ENCODE results near the gene CYP1A2.
A peak's percentile ranks its signal among the peaks of the same experiment; 100 is the strongest.
"Not testable (repeated sequence)": the region's sequence is repeated elsewhere in the genome, so short reads cannot be mapped to it uniquely, and the experiment has no call there.

Gene CYP1A2

DNA sequence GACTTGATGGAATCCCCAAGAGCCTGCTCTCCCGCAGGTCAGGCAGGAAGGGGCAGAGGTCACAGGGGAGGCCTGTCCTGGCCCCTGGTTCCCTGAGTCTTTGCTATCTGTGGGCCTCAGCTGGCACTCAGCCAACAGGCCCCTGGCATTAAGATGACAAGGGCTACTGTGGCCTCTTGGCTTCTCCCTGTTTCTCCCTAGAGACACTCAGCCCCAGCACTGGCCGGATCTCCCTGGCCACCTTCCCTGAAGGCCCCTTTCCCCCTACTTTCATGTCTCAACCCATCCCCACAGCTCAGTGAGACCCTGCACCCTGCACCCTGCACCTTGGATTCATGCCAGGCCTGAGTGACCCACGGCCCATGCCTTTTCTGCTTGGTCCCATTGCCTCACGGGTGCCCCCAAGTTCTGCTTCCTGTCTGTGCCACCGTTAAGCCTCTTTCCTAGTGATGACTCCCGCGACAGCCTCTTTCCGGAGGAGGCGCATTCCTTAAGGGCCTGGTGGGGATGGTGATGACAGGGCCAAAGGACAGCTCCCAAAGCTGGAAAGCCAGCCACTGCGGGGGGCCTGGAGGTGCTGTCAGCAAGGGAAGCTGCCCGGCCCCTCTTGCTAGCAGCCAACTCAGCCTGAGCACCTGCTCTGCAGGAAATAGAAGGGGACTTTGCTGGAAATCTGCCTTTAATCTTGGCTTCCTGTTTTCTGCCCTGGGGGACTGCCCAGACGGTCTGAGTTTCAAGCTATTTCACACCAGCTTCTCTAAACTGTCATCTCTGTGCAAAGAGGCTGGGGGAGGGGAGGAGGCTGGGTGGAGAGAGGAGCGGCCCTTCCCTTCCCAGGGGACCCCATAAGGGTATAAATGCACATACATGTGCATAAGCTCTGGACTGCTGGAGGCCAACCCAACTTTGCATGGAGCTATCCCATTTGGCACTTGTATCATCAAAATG is 28.4 kb downstream of the CYP1A2 start:
- no peak for DNase-seq (ENCODE audit: low read depth in 2 of 2)

DNA sequence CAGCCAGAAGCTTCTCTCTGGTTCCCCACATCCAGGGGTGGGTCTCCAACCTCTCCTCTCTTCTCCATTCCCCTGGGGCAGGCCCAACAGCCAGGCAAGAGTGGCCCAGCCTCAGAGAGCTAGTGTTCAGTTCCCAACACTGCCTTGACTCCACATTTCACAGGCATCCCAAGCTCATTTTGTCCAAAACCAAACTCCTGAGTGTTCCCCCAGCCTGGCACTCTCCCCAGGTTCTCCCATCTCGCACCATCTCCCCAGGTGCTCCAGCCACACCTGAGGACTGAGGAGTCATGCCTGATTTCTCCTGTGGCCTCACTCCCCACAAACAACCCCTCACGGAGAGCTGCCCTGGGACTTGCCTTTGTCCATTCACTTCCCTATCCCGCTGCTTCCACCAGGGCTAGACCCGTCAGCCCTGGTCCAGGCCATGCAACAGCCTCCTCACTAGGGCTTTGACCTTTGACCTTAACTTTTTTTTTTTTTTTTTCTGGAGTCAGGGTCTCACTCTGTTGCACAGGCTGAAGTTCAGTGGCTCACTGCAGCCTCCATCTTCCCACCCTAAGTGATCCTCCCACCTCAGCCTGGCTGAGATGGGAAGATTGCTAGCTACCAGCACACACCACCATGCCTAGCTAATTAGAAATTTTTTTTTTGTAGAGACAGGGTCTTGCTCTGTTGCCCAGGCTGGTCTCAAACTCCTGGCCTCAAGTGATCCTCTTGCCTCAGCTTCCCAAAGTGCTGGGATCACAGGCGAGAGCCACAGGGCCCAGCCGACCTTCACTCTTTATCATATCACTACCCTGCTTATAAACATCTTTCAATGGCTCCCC is 29.3 kb downstream of the CYP1A2 start:
- DNase-seq (ENCODE audit: low read depth in 2 of 2), result no peak

DNA sequence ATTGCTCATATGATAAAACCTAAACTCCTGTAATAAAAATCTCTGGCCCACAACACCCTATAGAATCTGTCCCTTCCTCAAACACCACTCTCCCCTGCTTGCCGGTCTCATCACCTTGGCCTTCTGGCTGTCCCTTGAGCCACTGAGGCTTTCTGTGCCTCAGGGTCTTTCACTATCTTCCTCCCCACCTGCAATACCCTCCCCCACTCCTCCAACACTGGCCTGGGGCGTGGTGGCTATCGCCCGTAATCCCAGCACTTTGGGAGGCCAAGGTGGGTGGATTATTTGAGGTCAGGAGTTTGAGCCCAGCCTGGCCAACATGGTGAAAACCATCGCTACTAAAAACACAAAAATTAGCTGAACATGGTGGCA is 29.9 kb downstream of the CYP1A2 start:
- DNase-seq (ENCODE audit: low read depth in 2 of 2), result no peak

DNA sequence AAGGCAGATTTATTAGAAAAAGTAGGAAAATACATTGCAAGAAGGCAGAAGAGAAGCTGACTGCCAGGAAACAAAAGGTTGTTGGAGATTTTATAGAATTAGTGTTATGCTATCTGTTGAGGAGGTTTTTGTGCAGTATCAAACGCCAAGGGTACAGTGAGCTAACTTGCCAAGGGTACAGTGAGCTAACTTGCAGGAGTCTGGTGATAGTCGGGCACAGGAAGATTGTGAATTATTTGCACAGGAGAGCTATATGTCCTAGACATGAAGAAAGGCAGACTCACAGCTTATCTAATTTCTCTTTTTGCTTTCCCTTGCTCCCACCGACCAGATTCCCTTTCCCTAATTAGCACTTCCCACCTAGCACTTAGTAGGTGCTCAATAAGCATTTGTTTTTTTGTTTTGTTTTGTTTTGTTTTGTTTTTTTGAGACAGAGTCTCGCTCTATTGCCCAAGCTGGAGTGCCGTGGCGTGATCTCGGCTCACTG is 30.6 kb downstream of the CYP1A2 start:
- DNase-seq (ENCODE audit: low read depth in 2 of 2), result no peak

DNA sequence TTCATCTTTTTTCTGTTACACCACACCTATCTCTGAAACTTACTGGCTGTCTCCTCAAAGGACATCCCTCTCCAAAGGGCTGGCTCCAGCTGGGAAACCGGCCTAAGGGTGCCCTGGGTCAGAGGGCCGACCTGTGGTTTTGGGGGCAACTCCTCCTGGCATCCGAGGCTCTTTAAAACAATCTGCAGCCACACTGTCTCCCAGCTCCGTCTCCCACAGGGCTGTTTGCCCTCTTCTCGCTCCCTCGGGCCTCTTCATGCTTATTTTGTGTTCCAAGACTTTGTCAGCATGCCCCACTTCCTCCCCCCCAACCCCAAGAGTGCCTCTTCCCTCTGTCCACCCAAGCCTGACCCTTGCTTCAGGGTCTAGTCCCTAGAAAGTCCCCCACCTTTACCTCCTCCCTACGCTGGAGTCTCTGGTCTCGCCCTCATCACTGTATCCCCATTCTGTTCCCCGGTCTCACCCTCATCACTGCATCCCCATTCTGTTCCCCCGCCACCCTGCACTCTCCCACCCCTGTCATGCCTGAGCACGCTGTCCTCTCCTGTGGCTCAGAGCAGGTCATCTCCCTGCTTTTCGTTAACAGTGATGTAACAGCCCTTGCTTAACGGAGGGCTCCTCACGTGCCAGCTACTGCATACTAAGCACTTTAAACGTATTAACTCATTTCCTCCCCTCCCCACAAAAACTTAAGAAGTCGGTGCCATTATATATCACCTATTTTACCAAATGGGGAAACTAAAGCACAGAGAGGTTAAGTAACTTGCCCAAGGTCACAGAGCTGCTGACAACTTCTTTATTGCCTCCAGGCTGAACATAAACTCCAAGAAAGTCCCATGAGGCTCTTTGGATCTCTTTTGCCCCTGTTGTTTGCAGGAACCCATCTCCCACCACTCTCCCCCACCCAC is 32.1 kb downstream of the CYP1A2 start:
- no peak for DNase-seq (ENCODE audit: low read depth in 2 of 2)

DNA sequence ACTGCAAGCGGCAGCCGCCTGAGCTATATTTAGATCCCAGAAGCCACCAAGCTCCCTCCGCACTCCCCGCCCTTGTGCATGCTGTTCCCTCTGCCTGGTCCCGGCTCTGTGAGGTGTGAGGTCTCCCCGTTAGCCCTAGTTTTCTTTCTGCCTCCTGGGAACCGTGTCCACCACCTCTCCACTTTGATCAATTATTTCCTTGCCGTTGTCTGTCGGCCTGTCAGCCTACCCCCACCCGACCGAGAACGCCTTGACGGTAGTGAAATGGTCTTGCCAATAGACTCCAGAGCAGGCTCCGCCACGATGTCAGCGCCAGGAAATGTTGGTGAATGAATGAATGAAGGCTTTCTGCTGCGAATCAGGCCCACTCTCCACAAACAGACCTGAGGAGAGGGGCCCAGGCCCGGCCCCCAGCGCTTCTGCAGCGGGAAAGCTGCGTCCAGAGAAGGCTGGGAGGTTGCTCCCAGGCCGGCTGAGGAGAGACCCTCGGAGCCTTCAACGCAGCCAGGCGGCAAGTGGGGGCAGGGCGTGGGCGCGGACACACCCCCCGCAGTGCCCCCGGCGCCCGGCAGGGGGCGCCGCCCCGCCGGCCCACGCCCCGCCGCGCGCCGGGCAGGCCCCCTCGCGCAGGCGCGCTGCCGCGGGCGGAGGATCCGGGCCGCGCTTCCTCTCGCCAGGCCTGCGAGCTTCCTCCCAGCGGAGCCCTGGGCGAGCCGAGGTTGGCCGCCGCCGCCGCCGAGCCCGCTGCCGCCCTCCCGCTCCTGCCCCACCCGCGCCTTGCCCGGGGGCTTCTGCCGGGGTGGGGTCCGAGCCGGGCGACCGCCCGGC is 33.0 kb downstream of the CYP1A2 start, which contains the start of gene CSK:
CSK (plus strand) TSS at position 650 of the 828 bp plus-strand sequence. CDS start 16,218 bp downstream, outside the sequence.
- peak; percentile 49 to 61 for DNase-seq (ENCODE audit: low read depth in 2 of 2)

DNA sequence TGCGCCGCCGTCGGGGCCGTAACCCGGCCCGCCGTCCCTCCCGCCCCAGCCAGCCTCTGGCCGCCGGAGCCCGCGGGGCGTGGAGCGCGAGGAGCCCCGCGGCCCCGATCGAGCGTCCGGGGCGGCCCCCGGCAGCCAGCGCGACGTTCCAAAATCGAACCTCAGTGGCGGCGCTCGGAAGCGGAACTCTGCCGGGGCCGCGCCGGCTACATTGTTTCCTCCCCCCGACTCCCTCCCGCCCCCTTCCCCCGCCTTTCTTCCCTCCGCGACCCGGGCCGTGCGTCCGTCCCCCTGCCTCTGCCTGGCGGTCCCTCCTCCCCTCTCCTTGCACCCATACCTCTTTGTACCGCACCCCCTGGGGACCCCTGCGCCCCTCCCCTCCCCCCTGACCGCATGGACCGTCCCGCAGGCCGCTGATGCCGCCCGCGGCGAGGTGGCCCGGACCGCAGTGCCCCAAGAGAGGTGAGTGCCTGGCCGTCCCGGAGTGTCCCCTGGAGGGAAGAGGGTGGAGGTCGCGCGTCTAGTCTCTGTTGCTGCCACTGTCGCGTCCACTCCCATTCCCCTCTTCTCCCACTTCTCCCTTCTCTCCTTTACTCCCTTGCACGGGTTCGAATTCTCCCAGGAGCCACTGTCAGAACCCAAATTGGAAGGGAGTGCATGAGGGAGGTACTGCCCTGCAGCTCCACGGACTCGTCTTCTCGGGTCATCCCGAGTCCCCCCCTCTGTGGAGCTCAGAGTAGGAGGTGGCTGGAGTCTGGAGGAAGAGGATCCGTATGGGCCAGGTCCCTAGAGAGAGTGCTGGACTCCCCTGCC is 33.8 kb downstream of the CYP1A2 start:
- no peak for DNase-seq (ENCODE audit: low read depth in 2 of 2)

DNA sequence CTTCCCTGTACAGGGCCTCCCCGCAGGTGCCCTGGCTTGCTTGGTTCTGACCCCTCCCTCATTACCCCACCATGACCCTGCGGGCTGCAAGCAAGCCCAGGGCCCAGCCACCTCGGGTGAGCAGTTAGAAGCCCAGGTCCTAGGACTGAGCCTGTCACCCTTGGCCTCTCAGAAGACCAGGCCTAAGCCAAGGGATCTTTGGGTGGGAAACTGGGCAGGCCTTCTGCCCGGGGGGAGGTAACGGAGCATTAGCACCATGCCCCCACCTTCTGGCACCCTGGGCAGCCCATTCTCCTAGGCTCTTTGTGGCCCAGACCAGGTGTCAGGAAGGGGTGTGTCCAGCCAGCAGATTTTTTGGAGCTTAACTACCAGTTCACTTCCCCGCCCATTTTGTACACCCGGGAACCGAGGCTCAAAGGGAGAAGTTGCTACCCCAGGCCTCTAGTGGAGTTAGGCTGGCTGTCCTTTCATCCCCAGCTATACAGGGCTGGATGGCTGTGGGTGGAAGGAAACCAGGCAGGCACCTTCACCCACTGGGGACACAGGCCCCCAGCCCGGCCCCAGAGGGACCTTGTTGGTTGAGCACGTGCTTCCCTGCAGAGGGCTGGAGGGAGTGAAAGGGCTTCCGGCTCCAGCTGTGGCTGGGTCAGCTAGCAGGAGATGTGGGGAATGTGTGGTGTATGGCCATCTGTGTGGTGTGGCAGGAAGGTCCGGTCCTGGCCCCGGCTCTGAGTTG is 34.6 kb downstream of the CYP1A2 start:
- DNase-seq (ENCODE audit: low read depth in 2 of 2), result no peak

DNA sequence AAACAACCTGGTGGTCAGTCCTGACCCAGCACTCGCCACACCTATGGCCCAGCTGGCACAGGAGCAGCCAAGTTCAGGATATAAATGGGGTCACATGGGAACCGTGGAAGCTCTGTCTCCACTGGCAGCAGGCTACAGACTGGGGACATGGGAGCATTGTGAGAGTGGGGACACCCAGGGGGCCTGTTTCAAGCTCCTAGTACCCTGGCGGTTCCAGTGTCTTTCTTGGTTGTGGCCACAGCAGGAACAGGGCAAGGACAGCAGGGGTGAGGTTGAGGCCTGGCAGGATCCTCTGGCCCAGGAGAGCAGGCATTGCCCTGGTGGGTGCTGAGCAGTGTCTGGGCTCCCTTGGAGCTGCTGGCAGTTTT is 35.1 kb downstream of the CYP1A2 start:
- no peak for DNase-seq (ENCODE audit: low read depth in 2 of 2)

DNA sequence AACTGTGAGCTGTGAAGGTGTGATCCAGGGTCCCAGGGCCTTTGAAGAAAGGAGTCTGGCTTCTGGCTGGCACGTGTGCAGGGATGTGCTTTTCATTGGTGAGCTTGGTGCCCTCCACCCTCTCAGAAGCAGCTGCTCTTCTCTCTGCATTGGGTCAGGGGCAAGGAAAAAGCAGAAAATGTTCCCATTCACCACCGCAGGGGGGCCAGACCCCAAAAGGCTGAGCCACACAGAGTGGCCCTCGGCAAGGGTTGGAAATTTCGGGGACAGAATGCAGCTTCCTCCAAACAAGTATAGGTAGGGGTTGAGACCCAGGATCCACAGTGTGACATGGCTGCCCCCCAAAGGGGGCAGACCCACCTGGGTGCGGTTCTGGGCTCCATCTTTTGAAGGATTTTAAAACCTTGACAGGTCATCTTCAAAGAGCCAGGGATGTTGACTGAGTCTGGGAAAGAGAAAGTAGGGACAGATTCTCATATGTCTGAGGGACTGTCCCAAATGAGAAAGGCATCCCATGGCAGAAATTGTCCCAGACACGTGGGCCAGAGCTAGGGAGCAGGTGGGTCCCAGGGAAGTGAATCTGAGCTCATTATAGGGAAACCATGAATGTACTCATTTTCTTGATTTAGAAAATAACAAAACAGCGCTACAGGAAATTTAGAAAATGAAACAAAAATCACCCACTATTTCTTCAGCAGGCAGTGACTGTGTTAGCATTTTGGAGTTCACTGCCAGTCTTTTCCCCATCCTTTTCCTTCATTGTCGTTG is 36.0 kb downstream of the CYP1A2 start:
- no peak for DNase-seq (ENCODE audit: low read depth in 2 of 2)

DNA sequence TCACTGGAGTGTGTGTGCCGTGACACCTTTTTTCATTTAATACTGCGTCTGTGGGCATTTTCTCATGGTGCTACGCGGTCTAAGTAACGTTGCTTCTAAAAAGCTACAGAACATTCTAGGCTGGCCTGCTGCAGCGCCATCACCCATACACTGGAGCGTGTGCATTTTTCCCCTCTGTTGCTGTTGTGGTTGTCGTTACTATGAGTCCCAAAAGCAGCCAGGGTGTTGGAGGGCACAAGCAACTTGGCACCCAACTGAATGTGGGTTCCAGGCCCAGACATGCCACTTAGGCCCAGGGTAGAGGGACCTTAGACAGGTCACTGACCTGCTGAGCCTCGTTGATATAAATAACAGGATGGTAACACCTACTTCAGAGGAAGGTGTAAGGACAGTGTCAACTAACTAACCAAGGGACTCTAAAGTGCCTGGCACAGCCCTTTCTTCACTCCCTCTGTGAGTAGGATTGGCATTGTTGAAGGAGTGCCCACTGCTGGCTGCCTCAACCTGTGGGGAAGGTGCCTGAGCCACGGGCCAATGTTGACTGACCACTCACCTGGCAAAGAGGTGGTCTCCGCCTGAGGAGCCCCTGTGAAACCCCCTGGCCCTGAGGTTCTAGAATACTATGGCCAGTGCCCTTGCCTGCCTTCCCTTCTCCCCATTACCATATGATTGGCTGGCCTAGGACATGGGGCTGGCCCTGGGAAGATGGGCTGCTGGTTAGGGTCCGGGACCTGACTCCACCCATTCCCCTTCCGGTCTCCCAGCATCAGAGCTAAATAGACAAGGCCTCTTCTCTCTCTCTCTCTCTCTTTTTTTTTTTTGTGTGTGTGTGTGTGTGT is 36.8 kb downstream of the CYP1A2 start:
- DNase-seq (ENCODE audit: low read depth in 2 of 2), result no peak

DNA sequence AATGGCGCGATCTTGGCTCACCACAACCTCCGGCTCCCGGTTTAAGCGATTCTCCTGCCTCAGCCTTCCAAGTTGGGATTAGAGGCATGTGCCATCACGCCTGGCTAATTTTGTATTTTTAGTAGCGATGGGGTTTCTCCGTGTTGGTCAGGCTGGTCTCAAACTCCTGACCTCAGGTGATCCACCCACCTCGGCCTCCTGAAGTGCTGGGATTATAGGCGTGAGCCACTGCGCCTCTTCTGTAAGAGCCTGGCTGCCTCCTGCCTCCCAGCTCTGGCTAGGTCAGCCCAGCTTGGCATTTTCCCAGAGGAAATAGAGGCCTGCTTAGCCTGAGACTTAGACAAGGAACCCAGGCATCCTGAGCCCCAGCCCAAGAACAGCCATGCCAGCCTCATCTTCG is 37.4 kb downstream of the CYP1A2 start:
- DNase-seq (ENCODE audit: low read depth in 2 of 2), result not testable (repeated sequence)

DNA sequence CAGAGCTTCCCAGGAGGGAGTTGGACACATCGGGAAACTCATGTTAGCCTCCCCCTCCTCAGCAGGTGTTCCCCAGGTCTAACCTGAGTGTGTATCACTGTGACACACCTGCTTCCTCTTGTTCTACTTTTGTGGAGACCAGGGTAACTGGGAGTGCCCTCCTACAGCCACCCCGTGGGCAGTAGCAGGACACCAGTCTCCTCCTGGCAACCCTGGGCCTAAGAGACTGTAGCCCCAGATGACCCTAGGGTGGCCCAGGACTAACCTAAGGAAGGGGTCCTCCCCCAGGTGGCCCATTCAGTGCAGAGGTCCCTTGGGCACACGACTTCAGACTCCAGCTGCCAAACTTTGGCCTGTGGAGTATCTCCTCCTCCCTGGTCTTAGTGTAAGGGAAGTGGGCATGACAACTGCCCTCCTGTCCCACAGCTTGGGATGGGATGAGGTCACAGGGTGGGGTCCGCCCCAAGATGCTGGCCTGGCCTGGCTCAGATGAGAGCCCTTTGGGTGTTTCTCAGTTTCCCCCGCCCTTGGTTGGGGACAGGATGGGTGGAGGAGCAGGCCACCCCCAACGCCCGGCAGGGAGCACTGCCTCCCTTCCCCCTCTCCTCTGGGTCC is 38.0 kb downstream of the CYP1A2 start:
- no peak for DNase-seq (ENCODE audit: low read depth in 2 of 2)

DNA sequence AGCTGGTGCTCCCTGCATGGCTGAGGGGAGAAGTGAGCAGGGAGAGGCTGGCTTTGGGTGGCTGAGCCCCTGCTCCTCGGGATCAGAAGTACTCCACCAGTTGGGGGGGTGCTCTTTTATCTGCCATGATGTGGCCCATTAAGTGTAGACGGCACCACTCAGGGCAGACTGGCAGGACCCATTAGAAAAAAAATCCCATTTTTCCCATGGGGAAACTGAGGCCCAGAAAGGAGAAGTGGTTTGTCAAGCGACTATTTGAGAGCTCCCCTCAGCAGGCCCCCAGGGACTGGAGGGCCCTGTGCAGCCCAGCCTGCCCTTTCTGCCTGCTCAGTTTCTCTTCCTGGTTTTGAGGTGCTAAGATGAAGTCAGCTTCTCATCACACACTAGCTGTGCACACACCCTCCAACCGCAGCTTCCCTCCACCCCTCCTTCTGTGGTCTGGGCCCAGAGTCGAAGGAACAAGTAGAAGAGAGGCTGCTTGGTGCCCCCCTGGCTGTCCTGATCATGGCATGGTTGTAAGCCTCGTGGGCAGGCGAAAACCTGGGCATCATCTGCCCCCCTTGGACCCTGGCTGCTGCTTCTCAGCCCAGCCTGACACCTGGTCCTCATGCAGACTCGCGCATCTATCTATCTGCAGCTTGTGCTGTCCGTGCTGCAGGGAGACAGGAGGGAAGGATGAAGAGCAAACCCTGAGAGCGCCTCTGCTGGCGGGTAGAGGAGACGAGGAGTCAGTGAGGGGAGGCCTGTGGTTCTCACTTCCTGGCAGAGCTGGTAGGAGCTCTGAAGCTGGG is 38.8 kb downstream of the CYP1A2 start:
- DNase-seq (ENCODE audit: low read depth in 2 of 2), result peak; percentile 74 to 77

DNA sequence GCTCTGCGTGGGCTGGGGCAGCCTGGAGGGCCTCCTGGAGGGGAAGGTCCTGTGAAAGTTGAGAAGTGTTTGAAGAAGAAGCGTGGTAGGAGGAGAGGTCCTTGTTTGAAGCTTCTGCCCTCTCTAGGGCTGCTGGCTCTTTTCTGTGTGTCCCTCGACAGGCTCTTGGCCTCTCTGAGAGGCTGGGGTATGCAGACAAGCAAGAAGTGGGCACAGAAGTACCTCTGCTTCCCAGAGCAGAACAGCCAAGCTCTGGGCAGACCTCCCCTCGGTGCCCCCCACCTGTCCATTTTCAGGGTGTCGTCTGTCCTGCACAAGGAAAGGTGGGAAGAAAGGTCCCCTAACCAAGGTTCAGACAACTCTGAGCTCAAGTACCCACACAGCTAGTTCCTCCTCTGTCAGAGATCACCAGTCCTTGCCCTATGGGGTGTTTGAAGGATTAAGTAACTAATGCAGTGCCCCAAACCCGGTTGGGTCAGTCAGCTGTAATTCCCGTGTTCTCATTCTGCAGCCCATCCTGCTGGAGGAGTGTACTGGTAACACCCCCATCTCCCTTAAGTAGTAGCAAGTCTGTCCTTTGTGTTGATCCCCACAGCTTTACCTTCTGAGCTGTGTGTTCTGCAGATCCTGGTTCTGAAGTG is 39.5 kb downstream of the CYP1A2 start:
- no peak for DNase-seq (ENCODE audit: low read depth in 2 of 2)
